OCI-LY1 (cell line): ENCODE results near the gene STRBP.
"Not testable (repeated sequence)": the region's sequence is repeated elsewhere in the genome, so short reads cannot be mapped to it uniquely, and the experiment has no call there.

Experiments
- CTCF ChIP-seq: fragments of 200-600 bp; sonication (generic), shearing (Covaris generic); IDR thresholded peaks from 2 replicates; pipeline ENCODE4 v1.5.1; 2017; ENCODE audit warnings: mild to moderate bottlenecking, antibody characterized with exemption, low read length, moderate library complexity, mixed read lengths
- EZH2 ChIP-seq: fragments of 200-600 bp; sonication (generic), shearing (Covaris generic); IDR thresholded peaks from 2 replicates; pipeline ENCODE4 v1.8.0; 2017; ENCODE audit warnings: borderline replicate concordance, mixed run types, mild to moderate bottlenecking, antibody characterized with exemption, low read length, moderate library complexity, mixed read lengths

- not testable (repeated sequence) for TF ChIP-seq CTCF, EZH2
These were observed 2.7 kb upstream of the STRBP start for GRCh38 chr9:123271133-123271532.
